Measurements from ENCODE around the gene EHD1. TPM values are rescaled to one million over a fixed set of nuclear protein-coding genes. Genes with fewer than 3 reads are reported as not detected.

Gene EHD1
- total and polyA plus RNA-seq, 2 of the 8 experiments (the other 6 are each of a cell fraction or from before 2014, with no cell fraction given): 31.5 to 42.9 TPM

DNA sequence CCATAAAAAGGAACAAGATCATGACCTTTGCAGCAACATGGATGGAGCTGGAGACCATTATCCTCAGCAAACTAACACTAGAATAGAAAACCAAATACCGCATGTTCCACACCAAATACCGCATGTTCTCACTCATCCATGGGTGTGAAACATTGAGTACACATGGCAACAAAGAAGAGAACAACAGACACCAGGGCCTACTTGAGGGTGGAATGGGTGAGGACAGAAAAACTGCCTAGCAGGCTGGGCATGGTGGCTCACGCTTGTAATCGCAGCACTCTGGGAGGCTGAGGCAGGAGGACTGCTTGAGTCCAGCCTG lies 12.3 kb downstream of the EHD1 start:
- H2AFZ ChIP-seq (ENCODE audit: low read length): no peak overlapping the region
- 98% methylated on average over 4 of the region's 4 CpGs; no CpG with 5 or more reads in 1 of the 2 experiments for WGBS, 2 experiments (ENCODE audit: extremely low coverage in 1 of 2, insufficient coverage in 1 of 2, insufficient read length in 1 of 2, insufficient replicate concordance in 2 of 2, low coverage in 1 of 2, low lambda C conversion rate in 2 of 2, missing lambda C conversion rate in 1 of 2)
- H3K23me2 ChIP-seq (ENCODE audit: low read depth, low read length): no peaks in the 10 kb centered on the region
- H4K20me1 ChIP-seq (replicated peaks in 1 of 2; ENCODE audit: control insufficient read depth in 1 of 2, insufficient read depth in 2 of 2, low read length in 2 of 2): peaks cover 0 to 4% of the 10 kb centered on the region in 2 experiments
- H3K23ac ChIP-seq (ENCODE audit: insufficient read length): no peak overlapping the region
- H2BK12ac ChIP-seq (ENCODE audit: low read depth, low read length): no peak overlapping the region
- POLR2A ChIA-PET (ENCODE audit: partially characterized antibody): interaction anchor here (25.7 kb wide), 1 partner anchor 18 kb away, joined by 408 read pairs; the partner anchor contains the start of gene EHD1
- no peak overlapping the region for H3K14ac ChIP-seq (ENCODE audit: insufficient read length)
- no peak overlapping the region for H3K4me2 ChIP-seq (ENCODE audit: insufficient read depth in 1 of 2, low read depth in 2 of 2, low read length in 2 of 2)
- TF ChIP-seq RXRA (IDR thresholded peaks at IDR 0.05; ENCODE audit: insufficient read depth, low read depth, low read length) (no peak), CHD1 (IDR thresholded peaks at IDR 0.05; ENCODE audit: low read depth, low read length) (no peak), YY1 (IDR thresholded peaks at IDR 0.05; ENCODE audit: low read depth, low read length) (no peak), GTF2F1 (IDR thresholded peaks at IDR 0.05; ENCODE audit: borderline replicate concordance, low read depth, low read length) (no peak), KDM5A (IDR thresholded peaks at IDR 0.05; ENCODE audit: low read length) (no peak), CTCF (IDR thresholded peaks at IDR 0.05; ENCODE audit: control extremely low read depth in 1 of 3, insufficient read depth in 1 of 3, low read depth in 1 of 3, low read length in 3 of 3) (no peak)
- no peak overlapping the region for H3K18ac ChIP-seq (ENCODE audit: extremely low read depth, low read length)
- no peak overlapping the region for H3K56ac ChIP-seq (replicated peaks; ENCODE audit: insufficient read length, low read depth, low read length)
- DNase-seq (ENCODE audit: low read depth in 1 of 2, low spot score in 2 of 2): no peak
- H3K27ac ChIP-seq (ENCODE audit: low read depth, low read length): no peak overlapping the region
- no peak overlapping the region for H2BK5ac ChIP-seq (ENCODE audit: low read depth, low read length)
- H3K27me3 ChIP-seq (replicated peaks in 1 of 4; ENCODE audit: control insufficient read depth in 3 of 4, extremely low read depth in 1 of 4, insufficient read depth in 3 of 4, low read length in 3 of 4): no peaks in the 10 kb centered on the region
- H3K9ac ChIP-seq (replicated peaks in 1 of 4; ENCODE audit: extremely low read depth in 1 of 4, low read depth in 3 of 4, low read length in 3 of 4): no peak overlapping the region
- H4K91ac ChIP-seq (replicated peaks; ENCODE audit: insufficient read length, low read length): no peak overlapping the region
- no peak overlapping the region for H3K4me3 ChIP-seq (ENCODE audit: extremely low read depth in 1 of 4, insufficient read depth in 2 of 4, low read depth in 3 of 4, low read length in 4 of 4)
- H2AK5ac ChIP-seq (ENCODE audit: low read depth, low read length): no peak overlapping the region
- no peak overlapping the region for H2BK20ac ChIP-seq (ENCODE audit: low read length)
- no peak overlapping the region for H2BK15ac ChIP-seq (ENCODE audit: low read length)
- peaks cover 0 to 23% (median 15%) of the 10 kb centered on the region in 4 experiments; a peak in 6 of 7 replicates for H3K4me1 ChIP-seq (replicated peaks in 1 of 4; ENCODE audit: control insufficient read depth in 3 of 4, insufficient read depth in 4 of 4, low read length in 3 of 4)
- CTCF ChIA-PET (ENCODE audit: partially characterized antibody): interaction anchor here (1.5 to 32.3 kb wide), 3 partner anchors 15 to 198 kb away, joined by 3 to 1058 read pairs (median 321); partner anchors contain the start of gene EHD1
- H3K36me3 ChIP-seq (ENCODE audit: control insufficient read depth in 2 of 4, insufficient read depth in 4 of 4, low read length in 3 of 4): no peaks in the 10 kb centered on the region
- no peak overlapping the region for H3K4ac ChIP-seq (replicated peaks; ENCODE audit: insufficient read length, low read depth, low read length)
- no peak overlapping the region for H4K5ac ChIP-seq (ENCODE audit: insufficient read length, low read depth, low read length)
- H3K9me3 ChIP-seq (ENCODE audit: insufficient read depth in 2 of 2, low read depth in 1 of 2, low read length in 1 of 2): no peaks in the 10 kb centered on the region
- no peak for FAIRE-seq
- no peak overlapping the region for H4K8ac ChIP-seq (ENCODE audit: extremely low read depth, insufficient read depth, low read length)
- peaks cover 0 to 9% of the 10 kb centered on the region in 2 experiments; a peak in 1 of 4 replicates for H3K79me2 ChIP-seq (ENCODE audit: control insufficient read depth in 1 of 2, insufficient read depth in 2 of 2, low read length in 2 of 2)
- H2BK120ac ChIP-seq (replicated peaks; ENCODE audit: low read depth, low read length): no peak overlapping the region
- peaks cover 10% of the 10 kb centered on the region for H3K79me1 ChIP-seq (ENCODE audit: low read depth, low read length)
